Endothelial cell of umbilical vein (primary cell): ENCODE results near the gene KLHL30. TPM values are rescaled to one million over a fixed set of nuclear protein-coding genes. Genes with fewer than 3 reads are reported as not detected.

Source experiments
- BruUV-seq: library from RNA; stranded (reverse); fragments of 400-500 nt; replicated peaks from 2 replicates; lab custom pipeline; 2021; lab: Mats Ljungman, UMichigan
- CTCF ChIA-PET: fragments of 300-600, 350-600 bp; sonication (Branson Sonifier 250); formaldehyde crosslinking; loops from one replicate; lab custom pipeline; 2021; ENCODE audit warnings: antibody characterized with exemption, inconsistent platforms; lab: Charles Lee
- POLR2A ChIA-PET: fragments of 300-600, 350-600 bp; sonication (Branson Sonifier 250); formaldehyde crosslinking; loops from one replicate; lab custom pipeline; 2021; ENCODE audit warnings: antibody characterized with exemption, inconsistent platforms; lab: Charles Lee
- DNase-seq: peaks from one replicate; pipeline ENCODE4 v3.0.0-alpha.2; 2011; ENCODE audit warnings: low read depth, low spot score
- FAIRE-seq: peaks from 2 replicates; lab custom pipeline; 2011; peaks lifted over from hg19 to GRCh38; lab: Jason Lieb, UNC
- H2AFZ ChIP-seq: 2 replicates; pipeline ENCODE4 v1.6.0; 2012; ENCODE audit warnings: low read depth, low read length, control low read depth, inconsistent platforms
- H3K27ac ChIP-seq: 2 replicates; pipeline ENCODE4 v1.5.1; 2011; ENCODE audit warnings: low read depth, mild to moderate bottlenecking, control low read depth, low read length, moderate library complexity; ENCODE audit not compliant: insufficient read depth
- H3K27me3 ChIP-seq, 2 experiments: 2 replicates each; pipeline versions ENCODE4 v1.6.0 to v1.6.1; 2011; ENCODE audit warnings: low read length in 2 of 2, mixed read lengths in 1 of 2; ENCODE audit not compliant: control insufficient read depth in 2 of 2, insufficient read depth in 2 of 2
- H3K36me3 ChIP-seq, 2 experiments: 2 replicates in 1 of 2; 3 replicates in 1 of 2; pipeline ENCODE4 v1.5.1; 2011; ENCODE audit warnings: low read length in 2 of 2, mild to moderate bottlenecking in 1 of 2, moderate library complexity in 1 of 2; ENCODE audit not compliant: control insufficient read depth in 2 of 2, insufficient read depth in 2 of 2; ENCODE audit errors: extremely low read depth in 1 of 2
- H3K4me1 ChIP-seq: 3 replicates; pipeline ENCODE4 v1.5.1; 2011; ENCODE audit warnings: mild to moderate bottlenecking, low read length; ENCODE audit not compliant: control insufficient read depth, insufficient read depth; ENCODE audit errors: extremely low read depth
- H3K4me2 ChIP-seq: 2 replicates; pipeline ENCODE4 v1.6.1; 2011; ENCODE audit warnings: low read length, control low read depth, mixed read lengths; ENCODE audit not compliant: insufficient read depth
- H3K4me3 ChIP-seq, 3 experiments: fragments of 200-600 bp in 1 of 3; sonication (generic), shearing (Covaris generic) in 1 of 3; replicated peaks in 1 of 3; 2 replicates each; pipeline ENCODE4 v1.5.1; 2011 to 2016; ENCODE audit warnings: control low read depth in 3 of 3, low read length in 3 of 3, mild to moderate bottlenecking in 2 of 3, inconsistent platforms in 1 of 3, low read depth in 1 of 3, moderate library complexity in 1 of 3; ENCODE audit not compliant: insufficient read depth in 1 of 3
- H3K79me2 ChIP-seq: 2 replicates; pipeline ENCODE4 v1.6.0; 2012; ENCODE audit warnings: low read length, inconsistent platforms; ENCODE audit not compliant: control insufficient read depth, insufficient read depth
- H3K9ac ChIP-seq: replicated peaks from 2 replicates; pipeline ENCODE3; 2011; ENCODE audit warnings: low read length, control low read depth; ENCODE audit not compliant: insufficient read depth; ENCODE audit errors: extremely low read depth
- H3K9me1 ChIP-seq: replicated peaks from 3 replicates; pipeline ENCODE4 v1.6.0; 2011; ENCODE audit warnings: mild to moderate bottlenecking, low read length; ENCODE audit not compliant: control insufficient read depth, insufficient read depth; ENCODE audit errors: extremely low read depth
- H3K9me3 ChIP-seq: replicated peaks from 2 replicates; pipeline ENCODE4 v1.5.1; 2012; ENCODE audit warnings: low read length, inconsistent platforms; ENCODE audit not compliant: control insufficient read depth, insufficient read depth
- H4K20me1 ChIP-seq: replicated peaks from 2 replicates; pipeline ENCODE3; 2011; ENCODE audit warnings: mild to moderate bottlenecking, low read length; ENCODE audit not compliant: control insufficient read depth, insufficient read depth; ENCODE audit errors: extremely low read depth
- EZH2 ChIP-seq: IDR thresholded peaks from 2 replicates; pipeline ENCODE4 v1.6.1; 2012; ENCODE audit warnings: borderline replicate concordance, low read depth, mild to moderate bottlenecking, moderate library complexity, low read length, inconsistent platforms; ENCODE audit not compliant: severe bottlenecking
- FOS ChIP-seq: IDR thresholded peaks from 2 replicates; pipeline ENCODE4 v1.6.1; 2011; ENCODE audit warnings: mild to moderate bottlenecking, low read length, moderate library complexity, borderline replicate concordance; ENCODE audit not compliant: insufficient read depth
- JUN ChIP-seq: IDR thresholded peaks from 2 replicates; pipeline ENCODE4 v1.6.1; 2011; ENCODE audit warnings: borderline replicate concordance, low read depth; ENCODE audit not compliant: insufficient read length, insufficient read depth
- MAX ChIP-seq: IDR thresholded peaks from 2 replicates; pipeline ENCODE4 v1.6.1; 2011; ENCODE audit not compliant: insufficient read depth, insufficient read length
- dilution Hi-C: fragments of 300-500 bp; cut with MboI; formaldehyde crosslinking; loops from one replicate; pipeline ENCODE4 v1.15.0; 2019; ENCODE audit warnings: low sequenced_read_pairs; ENCODE audit not compliant: extremely low pct_ligation_motif_present
- intact Hi-C: fragments of 100-400 bp; cut with micrococcal nuclease; formaldehyde crosslinking; loops from one replicate; pipeline ENCODE4 v1.10.0; 2022
- polyA plus RNA-seq, 4 experiments: library from polyadenylated mRNA; depleted of rRNA in 3 of 4; stranded (reverse) in 3 of 4; unstranded in 1 of 4; fragments of >200 nt; gene quantifications; 2 replicates each; pipeline versions ENCODE4 v1.2.1 to v1.2.3, GENCODE V29; 2011 to 2012; ENCODE audit warnings: missing spikeins in 1 of 4
- total RNA-seq: library from RNA; stranded (reverse); gene quantifications from 2 replicates; pipeline ENCODE4 v1.2.3, GENCODE V29; 2021
- TF ChIP-seq, protein P1 (sequence below), 2 donors: IDR thresholded peaks; 1 replicate in 1 of 2; 2 replicates in 1 of 2; pipeline ENCODE4 v1.5.1; 2011; ENCODE audit warnings: low read length in 2 of 2, mild to moderate bottlenecking in 2 of 2, moderate library complexity in 2 of 2, control low read depth in 1 of 2, inconsistent platforms in 1 of 2, low read depth in 1 of 2; ENCODE audit not compliant: insufficient read depth in 1 of 2; ENCODE audit errors: extremely low read depth in 1 of 2

The KLHL30 gene
- total and polyA plus RNA-seq, 2 donors (not counting 3 experiments of a cell fraction or from before 2014, with no cell fraction given), result not detected

DNA sequence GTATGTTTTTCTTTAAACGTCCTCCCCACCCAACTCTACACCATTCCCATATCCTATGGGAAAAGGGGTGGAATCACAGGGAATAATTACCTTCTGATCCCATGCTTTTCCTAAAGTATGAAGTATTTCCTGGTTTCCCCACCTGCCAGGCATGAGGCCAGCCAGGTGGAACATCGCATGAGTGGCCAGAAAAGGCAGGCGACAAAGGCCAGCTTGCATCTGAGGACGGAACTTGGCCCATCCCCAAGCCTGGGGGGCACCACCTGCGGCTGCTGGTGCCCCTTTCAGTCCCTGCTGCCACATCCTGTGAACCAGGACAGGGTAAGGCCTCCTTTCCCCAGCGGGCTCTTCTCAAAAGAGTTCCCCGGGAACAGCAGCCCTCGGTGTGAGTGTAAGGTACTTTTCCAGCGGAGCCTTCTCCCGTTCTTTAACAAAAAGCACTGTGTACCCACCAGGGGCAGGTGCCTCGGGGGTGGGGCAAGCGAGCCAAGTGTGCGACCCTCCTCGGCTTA, 19.1 kb downstream of the KLHL30 start:
- no TSS peak for BruUV-seq
- Histone ChIP-seq H2AFZ (no peak overlapping the region), H3K4me1 (no peaks in the 10 kb centered on the region), H3K9me1 (no peaks in the 10 kb centered on the region), H4K20me1 (no peaks in the 10 kb centered on the region), H3K27ac (no peak overlapping the region), H3K27me3 (peaks cover 0 to 3% of the 10 kb centered on the region in 2 experiments), H3K4me2 (no peak overlapping the region), H3K9ac (no peak overlapping the region), H3K36me3 (no peaks in the 10 kb centered on the region), H3K9me3 (no peaks in the 10 kb centered on the region), H3K79me2 (no peaks in the 10 kb centered on the region), H3K4me3 (no peak overlapping the region)
- dilution Hi-C loops, result no loop called here
- POLR2A ChIA-PET, result no interaction called here
- TF ChIP-seq FOS, result no peak
- no peak for TF ChIP-seq EZH2
- no peak for TF ChIP-seq JUN
- TF ChIP-seq, protein P1, sequence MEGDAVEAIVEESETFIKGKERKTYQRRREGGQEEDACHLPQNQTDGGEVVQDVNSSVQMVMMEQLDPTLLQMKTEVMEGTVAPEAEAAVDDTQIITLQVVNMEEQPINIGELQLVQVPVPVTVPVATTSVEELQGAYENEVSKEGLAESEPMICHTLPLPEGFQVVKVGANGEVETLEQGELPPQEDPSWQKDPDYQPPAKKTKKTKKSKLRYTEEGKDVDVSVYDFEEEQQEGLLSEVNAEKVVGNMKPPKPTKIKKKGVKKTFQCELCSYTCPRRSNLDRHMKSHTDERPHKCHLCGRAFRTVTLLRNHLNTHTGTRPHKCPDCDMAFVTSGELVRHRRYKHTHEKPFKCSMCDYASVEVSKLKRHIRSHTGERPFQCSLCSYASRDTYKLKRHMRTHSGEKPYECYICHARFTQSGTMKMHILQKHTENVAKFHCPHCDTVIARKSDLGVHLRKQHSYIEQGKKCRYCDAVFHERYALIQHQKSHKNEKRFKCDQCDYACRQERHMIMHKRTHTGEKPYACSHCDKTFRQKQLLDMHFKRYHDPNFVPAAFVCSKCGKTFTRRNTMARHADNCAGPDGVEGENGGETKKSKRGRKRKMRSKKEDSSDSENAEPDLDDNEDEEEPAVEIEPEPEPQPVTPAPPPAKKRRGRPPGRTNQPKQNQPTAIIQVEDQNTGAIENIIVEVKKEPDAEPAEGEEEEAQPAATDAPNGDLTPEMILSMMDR (IDR thresholded peaks at IDR 0.05; ENCODE audit: extremely low read depth in 1 of 2, insufficient read depth in 1 of 2, low read depth in 1 of 2, low read length in 2 of 2), result no peak
- no peak for TF ChIP-seq MAX
- intact Hi-C loops, result loop anchor here (1.0 to 2.0 kb wide), 2 partner anchors 45 to 74 kb away; partner anchors contain the start of gene ILKAP
- CTCF ChIA-PET, result no interaction called here
- DNase-seq (no peak), FAIRE-seq (no peak)
